Activated T-cell treated with anti-CD3 and anti-CD28 coated beads for 48 hours (primary cell): Measurements from ENCODE around the gene TTLL5.
A peak's percentile ranks its signal among the peaks of the same experiment; 100 is the strongest.

Experiments
- DNase-seq: peaks from one replicate; pipeline ENCODE4 v3.0.0-alpha.2; 2020; ENCODE audit warnings: low read depth

TTLL5 gene

DNA sequence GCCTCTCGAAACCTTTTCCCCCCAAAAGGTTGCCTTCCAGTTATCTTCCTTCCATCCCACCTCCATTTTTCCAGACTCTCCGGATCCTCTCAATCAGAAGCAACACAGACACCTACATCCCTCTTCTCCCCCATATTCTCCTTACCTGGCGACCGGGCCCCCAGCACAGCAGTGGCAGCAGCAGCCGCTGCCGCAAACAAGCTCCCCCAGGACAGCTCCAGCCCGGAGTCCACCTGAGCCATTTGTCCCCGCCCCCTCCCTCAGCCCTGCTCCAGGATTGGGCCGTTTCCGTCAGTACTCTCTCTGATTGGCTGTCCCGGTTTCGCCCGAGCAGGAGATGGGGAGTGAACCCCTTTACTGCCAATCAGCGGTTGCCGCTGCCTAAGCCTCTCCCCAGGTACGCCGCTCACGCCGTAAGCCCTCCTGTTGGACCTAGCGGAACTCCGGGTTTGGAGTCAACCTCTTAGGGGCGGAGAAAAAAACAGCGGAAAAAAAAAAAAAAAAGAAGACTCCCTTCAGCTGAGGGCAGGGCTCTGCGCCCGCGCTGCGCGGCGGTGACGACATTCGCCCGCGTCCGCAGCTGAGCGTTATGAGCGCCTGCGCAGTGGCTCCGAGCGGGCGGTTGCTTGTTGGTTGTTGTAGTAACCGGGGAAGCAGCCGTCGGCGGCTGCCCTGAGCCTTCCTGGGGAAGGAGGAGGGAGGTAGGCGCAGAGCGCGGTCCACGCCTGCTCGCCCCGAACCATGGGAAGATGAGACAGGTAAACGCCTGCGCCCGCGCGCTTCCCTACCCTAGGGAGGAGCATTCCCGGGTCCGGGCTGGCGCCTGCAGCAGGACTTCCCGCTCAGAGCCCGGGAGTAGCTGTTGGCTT is at the start of gene TTLL5, which contains the start of gene ERG28:
Gene TTLL5 (plus strand): TSS at position 617 of the 869 bp plus-strand sequence. CDS start 1,904 bp downstream, outside the sequence.
Gene ERG28 (minus strand): TSS at position 247 of the 869 bp plus-strand sequence. CDS start 3,374 bp downstream, outside the sequence.
- peak; percentile 95 for DNase-seq

- no peak for DNase-seq
These were observed 48.9 kb upstream of the TTLL5 start for GRCh38 chr14:75612157-75612556.

DNA sequence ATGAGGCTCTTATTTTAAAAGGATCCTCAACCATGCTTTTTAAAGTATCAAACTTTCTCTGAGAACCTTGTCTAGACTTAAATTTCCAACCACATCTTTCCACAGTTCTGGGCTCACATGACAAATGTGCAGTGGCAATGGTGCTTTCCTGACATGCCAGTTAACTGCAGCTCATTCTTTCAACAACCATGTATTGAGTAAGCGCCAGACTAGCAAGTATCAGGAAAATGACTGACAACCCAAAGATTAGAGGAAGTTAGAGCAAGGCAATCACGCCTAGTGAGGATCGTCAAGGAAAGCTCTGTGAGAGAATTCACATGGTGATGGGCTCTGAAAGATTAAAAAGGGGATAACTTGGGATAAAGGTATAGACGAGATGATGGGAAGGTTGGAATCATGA is 46.9 kb upstream of the TTLL5 start:
- DNase-seq: no peak

DNA sequence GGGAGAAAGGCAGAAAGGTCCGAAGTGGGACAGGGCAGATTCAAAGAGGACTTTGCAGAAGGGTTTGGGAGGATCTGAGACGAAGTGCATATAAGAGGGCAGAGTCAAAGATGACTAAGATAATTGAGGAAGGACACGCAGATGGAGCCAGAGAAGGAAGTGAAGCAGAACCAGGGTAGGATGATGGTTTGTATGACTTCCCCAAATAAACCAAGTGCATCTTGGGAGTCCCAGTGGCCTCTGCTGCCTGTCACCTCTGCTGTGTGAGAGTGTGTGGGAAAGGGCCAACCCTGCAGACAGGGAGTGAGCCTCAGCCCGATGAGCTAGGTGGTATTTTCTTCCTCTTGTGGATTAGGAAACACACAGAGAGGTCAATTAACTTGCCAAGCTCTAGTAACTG is 45.8 kb upstream of the TTLL5 start:
- no peak for DNase-seq

GRCh38 chr14:75619548-75619947 is 41.5 kb upstream of the TTLL5 start:
- no peak for DNase-seq

DNA sequence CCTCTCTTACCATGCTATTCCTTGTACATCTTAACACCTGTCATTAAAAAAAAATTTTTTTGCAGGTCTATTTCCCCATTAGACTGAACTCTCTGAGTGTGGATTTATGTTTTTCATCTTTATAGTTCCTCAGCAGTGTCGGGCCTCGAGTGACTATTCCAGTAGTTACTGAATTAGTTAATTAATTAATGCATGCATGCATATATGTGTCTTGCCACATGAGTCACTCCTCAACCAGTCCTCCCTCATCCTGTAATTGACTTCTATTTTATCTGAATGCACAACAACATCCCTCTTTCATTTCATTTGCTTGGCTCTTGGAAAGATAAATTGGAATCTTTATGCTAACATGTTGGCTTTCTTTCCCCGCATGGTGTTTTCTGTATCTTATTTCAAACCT is 36.0 kb upstream of the TTLL5 start:
- DNase-seq: no peak

GRCh38 chr14:75626396-75626795 is 34.6 kb upstream of the TTLL5 start:
- DNase-seq: no peak

GRCh38 chr14:75626863-75627262 is 34.2 kb upstream of the TTLL5 start:
- DNase-seq: no peak

DNA sequence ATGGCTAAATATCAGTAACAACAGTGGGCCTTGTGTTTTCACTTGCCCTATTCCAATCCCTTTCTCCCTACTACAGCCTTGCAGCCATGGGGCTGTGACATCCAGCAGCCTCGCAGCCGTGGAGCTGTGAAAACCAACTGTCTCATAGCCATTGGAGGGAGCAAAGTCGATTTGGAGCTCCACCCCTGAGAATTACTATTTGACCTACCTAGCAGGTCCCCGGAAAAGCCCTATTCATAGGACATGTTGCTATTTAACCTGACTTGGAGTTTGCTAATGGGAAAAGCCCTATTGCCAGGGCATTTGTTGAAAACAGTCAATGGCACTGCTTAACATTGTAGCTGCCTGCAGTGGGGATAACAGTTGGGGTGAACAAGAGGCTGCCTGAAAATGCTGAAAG is 33.6 kb upstream of the TTLL5 start:
- no peak for DNase-seq

GRCh38 chr14:75628816-75629215 is 32.2 kb upstream of the TTLL5 start:
- no peak for DNase-seq

DNA sequence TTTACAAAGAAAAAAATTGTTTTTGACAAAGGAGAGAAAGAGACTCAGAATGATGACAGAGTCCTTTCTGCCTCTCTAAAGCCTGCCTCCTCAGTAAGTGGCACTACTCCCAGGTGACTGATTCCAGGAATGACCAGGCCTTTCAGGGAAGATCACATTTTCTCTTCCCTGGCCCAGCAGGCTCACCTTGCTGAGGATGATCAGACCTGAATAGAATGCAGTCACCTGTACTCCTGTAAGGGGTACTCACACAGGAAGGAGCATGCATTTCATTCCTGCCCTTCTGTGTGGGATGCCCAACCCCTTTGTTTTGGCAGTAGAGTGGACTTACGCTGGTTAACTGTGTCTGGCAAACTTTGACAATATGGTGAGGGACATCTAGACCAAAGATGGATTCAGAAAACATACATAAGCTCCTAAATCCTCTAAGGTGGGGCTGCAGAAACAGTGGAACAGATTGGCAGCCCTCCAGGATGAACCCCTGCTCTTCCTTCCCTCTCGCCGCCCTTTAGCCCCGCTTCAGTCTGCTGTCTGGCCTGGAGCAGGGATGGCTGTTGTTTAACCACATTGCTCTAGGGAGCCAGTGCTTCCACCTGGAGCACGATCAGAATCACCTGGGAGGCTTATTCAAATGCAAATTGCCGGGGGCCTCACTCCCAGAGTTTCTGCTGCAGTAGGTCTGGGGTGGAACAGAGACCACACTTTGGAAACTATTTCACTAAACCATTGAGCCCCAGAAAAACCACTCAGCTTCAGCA is 30.2 kb upstream of the TTLL5 start:
- no peak for DNase-seq

DNA sequence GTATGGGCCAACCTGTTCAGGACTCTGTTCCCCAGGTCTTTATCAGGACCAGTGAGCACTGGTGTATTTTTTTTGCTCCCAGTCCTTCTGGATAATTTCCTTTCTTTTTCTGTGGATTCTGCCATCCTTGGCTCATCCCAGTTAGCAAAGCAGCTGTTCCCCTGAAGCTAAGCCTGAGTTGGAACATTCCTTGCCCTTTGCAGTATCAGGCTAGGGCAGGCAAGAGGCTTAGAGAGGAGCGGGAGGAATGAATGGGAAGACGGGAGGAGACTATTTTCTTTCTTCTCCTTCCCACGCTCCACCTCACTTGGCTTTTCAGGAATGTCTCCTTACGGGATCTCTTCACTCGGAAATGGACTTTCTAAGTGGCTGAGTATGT is 29.6 kb upstream of the TTLL5 start:
- DNase-seq: no peak

DNA sequence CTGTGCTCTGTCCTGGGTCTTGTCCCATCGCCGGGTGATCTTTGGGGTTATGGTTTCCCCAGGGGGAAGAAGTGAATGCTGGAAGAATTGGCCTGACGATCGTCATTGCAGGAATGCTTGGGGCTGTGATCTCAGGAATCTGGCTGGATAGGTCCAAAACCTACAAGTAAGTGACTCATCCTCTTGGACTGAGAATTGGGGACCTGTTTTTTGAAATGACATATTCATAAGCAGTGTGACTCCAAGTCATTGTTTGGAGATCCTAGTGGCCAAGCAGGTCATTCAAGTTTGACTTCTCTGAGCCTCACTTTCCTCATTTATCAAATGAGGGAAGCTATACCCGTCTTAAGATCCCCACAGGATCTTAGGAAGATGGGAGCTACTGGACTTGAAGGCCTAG is 26.2 kb upstream of the TTLL5 start:
- DNase-seq: no peak

GRCh38 chr14:75636100-75636692 is 24.9 kb upstream of the TTLL5 start:
- DNase-seq: no peak

DNA sequence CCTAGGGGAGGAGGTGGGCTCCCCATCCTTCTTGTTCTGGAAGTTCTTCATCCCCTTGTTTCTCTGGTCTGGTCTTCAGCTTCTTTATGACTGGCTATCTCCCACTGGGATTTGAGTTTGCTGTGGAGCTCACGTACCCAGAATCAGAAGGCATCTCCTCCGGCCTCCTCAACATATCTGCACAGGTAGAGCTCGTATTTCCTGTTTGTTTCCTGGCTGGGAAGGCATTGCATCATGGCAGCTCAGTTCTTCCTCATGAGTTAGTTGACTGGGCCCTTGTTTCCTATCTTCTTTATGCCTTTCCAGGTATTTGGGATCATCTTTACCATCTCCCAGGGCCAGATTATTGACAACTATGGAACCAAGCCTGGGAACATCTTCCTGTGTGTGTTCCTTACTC is 20.2 kb upstream of the TTLL5 start:
- DNase-seq: no peak

DNA sequence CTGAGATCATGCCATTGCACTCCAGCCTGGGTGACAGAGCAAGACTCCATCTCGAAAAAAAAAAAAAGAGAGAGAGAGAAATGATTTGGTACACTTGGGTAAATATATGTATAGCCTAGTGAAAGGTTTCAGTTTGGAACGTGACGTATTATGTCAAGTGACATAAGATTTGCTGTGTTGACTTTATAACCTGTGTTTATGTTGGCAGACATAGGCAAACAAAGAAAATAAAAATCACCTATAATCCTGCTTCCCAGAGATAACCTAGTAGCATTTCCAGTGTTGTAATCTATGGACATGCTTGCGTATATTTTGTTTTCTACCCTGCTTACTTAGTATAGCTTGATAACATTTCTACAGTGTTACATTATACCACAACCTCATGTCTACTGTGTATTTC is 17.1 kb upstream of the TTLL5 start:
- DNase-seq: no peak

DNA sequence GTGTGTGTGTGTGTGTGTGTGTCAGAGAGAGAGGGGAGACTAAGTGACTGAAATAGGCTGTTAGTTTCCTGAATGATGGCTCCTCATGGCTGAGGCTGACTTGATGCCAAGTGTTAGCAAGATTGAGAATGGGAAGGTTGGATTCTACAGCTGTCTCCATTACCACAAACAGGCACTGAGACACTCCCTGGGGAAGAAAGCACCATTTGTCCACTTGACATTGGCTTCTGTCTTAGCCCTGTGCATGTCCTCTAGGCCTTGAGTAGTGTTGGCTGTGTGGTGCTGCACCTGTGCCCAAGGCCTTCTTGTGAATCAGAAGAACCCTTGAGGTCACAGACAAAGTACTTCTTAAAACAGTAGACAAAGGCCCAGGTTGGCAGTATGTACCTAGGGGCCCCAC is 16.0 kb upstream of the TTLL5 start:
- DNase-seq: no peak

DNA sequence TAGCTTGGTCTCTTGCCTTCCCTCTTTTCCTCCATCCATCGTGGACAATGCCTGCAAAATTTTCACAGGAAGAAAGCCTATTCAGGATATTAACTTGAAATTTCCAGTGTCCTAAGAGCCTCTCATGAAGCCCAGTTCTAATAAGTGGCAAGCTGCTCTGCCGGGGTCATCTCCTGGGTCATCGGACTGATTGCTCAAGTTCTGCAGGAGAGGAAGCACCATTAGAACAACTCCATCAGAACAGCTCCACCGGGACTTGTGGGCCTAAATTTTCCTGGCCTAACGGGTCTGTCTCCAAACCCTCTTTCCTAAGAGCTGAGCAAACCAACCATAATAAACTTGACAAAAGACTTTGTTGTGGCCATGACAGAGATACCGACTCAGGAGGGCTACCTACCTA is 14.3 kb upstream of the TTLL5 start:
- no peak for DNase-seq

DNA sequence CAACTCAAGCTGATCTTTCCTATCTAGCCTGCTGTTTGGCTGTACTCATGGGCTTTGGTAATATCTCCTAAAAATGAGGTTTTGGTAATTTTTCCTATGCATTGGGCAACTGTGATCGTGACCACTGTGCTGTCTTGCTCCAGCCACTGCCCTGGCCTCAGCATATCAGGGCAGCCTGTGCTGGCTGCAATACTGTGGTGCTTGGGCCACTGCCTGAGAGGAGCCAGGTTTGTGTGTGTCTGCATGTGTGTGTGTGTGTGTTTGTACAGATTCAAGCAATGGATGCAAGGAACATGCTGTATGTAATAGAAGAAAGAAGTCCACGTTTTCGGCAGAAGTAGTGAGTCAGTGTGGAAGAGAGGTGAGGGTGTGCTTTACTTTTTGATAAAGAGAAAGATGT is 13.4 kb upstream of the TTLL5 start:
- no peak for DNase-seq

- DNase-seq: no peak
These were observed 12.8 kb upstream of the TTLL5 start for GRCh38 chr14:75648066-75648838.

DNA sequence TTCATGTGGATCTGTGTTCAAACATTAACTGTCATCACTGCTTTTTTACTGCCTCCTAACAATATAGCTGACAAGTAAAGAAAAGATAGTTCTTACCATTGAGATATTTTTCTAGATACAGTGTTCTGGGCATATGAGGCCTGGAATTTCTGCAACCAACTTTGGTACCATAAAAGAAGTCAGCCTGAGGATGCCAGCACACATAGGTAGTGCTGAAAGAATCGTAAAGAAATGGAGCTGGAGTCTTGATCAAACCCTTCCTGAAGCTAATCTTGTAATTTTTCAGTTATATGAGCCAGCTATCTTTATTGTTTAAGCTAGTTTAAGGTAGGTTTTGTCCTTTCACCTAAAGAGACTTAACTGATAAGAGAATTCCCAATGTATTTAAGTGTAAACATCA is 11.7 kb upstream of the TTLL5 start:
- DNase-seq: no peak

GRCh38 chr14:75649773-75650172 is 11.3 kb upstream of the TTLL5 start:
- DNase-seq: no peak
